ENCODE data around the gene USP2.
A peak's percentile ranks its signal among the peaks of the same experiment; 100 is the strongest.

USP2 gene

GRCh38 chr11:119381181-119381988 lies at the start of gene USP2:
TSS of gene USP2 (minus strand) at chr11:119381690. CDS start at chr11:119373480, 8,210 bp downstream.
- peak; percentile 93 to 97 (median 95) for DNase-seq (ENCODE audit: low read depth in 2 of 3, low spot score in 1 of 3)

GRCh38 chr11:119427279-119427678 lies 45.8 kb upstream of the USP2 start:
- DNase-seq (ENCODE audit: low read depth in 2 of 3, low spot score in 1 of 3): no peak

- no peak for DNase-seq (ENCODE audit: low read depth in 2 of 3, low spot score in 1 of 3)
Measured at GRCh38 chr11:119426142-119426541, 44.7 kb upstream of the USP2 start.

- DNase-seq (ENCODE audit: low read depth in 2 of 3, low spot score in 1 of 3): no peak
Measured at GRCh38 chr11:119424775-119425174, 43.3 kb upstream of the USP2 start.

DNA sequence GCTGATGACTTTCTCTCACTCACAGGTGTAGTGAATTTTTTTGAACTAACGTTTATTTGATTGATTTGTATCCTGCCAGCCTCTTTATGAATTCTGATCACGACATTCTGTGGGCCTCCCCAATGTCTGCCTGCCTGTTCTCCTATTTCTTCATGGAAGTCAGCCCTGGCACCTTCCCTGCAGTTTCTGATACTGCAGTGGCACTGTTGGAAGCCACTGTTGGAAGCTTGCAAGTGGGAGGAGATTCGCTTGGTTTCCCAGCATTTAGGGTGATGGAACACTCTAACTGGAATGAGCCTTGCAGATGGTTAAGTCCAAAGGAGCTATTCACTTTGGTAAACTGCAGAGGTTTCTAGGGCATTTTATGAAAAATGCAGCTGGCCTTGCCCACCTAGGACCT lies 42.8 kb upstream of the USP2 start:
- no peak for DNase-seq (ENCODE audit: low read depth in 2 of 3, low spot score in 1 of 3)

DNA sequence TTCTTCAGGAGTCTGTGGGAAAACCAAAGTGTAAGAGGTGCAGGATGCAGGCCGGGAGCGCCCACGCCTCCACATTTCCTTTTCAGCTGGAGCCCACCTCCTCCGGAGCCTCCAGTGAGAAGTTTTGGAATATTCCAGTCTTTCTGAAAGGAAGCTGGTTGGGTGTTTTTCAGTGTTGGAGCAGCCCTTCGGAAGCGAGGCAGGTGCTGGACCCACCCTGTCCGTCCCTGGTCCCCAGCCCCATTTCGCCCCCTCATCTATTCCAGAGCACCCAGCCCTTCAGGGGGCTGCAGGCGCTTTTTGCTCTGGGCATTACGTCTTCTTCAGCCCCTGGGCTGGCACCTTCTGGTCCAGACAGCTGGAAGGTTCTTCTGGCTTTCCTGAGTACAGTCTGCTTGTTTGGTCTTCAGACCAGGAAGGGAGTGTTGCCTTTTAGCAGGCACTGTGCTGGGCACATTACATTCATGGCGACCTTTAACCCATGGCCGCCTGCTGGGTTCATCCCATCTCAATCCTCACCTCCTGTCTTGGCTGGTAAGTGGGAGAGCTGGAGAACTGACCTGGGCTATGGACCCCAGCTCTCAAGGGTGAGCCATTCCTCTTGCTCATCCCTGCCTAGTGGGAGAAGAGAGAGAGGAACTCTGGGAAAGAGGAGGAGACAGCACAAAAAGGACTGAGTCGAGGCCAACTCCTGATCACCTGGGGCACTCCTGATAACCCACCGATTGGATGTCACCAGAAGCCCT lies 42.2 kb upstream of the USP2 start:
- no peak for DNase-seq (ENCODE audit: low read depth in 2 of 3, low spot score in 1 of 3)

- no peak for DNase-seq (ENCODE audit: low read depth in 2 of 3, low spot score in 1 of 3)
Measured at GRCh38 chr11:119422809-119423508, 41.5 kb upstream of the USP2 start, which contains the start of gene THY1. TSS of gene THY1 (minus strand) at chr11:119423172. CDS start at chr11:119420905, 2,267 bp downstream.

GRCh38 chr11:119421941-119422808 lies 40.7 kb upstream of the USP2 start:
- DNase-seq (ENCODE audit: low read depth in 2 of 3, low spot score in 1 of 3): no peak

DNA sequence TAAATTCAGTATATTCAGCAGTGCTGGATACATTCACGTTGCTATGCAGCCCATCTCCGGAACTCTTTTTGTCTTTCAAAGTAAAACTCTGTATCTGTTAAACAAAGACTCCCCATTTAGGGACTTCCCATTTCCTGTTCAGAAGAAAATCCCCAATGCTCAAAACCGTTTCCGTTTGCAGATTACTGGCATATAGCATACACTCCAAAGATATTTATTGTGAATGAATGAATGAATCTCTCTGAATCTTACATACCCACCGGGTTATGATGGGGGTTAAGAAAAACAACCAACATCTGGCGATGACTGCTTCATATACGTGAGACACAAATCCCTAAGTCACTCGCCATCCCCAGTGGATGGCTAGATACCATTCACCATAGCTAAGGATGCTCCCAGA lies 39.9 kb upstream of the USP2 start:
- no peak for DNase-seq (ENCODE audit: low read depth in 2 of 3, low spot score in 1 of 3)

DNA sequence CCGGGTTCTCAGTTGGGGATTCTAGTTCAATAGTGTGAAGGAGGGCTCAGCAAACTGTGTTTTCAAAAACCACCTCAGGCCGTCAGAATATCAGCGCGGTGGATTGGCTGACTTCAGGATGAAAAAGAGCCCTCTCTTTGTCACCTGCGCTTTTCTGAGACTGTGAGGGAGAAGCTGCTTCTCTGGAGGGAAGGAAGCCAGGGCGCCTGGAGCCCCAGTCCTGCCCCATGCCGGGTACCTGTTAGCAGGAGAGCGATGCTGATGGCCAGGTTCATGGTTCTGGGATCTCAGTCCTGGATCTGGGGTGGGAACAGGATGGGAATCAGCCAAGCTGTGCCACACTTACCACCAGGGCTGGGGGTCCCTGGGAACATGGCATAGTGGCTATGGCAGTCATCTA lies 39.1 kb upstream of the USP2 start:
- DNase-seq (ENCODE audit: low read depth in 2 of 3, low spot score in 1 of 3): no peak

DNA sequence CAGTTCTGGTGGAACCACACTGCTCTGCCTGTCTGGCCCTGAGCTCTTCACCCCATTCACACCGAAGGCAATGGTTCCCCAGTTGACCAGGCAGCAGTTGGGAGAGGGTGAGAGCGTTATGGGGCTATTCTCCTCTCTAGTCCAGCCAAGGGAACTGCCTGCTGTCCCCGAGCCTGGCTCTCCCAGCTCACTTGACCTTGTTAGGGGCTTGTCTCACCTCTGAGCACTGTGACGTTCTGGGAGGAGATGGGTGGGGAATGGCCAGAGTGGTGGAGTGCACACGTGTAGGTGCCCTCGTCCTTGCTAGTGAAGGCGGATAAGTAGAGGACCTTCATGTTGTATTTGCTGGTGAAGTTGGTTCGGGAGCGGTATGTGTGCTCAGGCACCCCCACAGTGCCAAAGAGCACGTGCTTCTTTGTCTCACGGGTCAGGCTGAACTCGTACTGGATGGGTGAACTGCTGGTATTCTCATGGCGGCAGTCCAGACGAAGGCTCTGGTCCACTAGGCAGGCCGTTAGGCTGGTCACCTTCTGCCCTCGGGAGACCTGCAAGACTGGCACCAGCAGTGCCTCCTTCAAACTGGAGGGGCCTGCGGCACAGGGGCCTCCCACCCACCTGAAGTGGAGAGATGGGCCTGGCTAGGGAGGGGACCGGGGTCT lies 38.5 kb upstream of the USP2 start:
- DNase-seq (ENCODE audit: low read depth in 2 of 3, low spot score in 1 of 3): no peak

GRCh38 chr11:119419246-119419645 lies 37.8 kb upstream of the USP2 start:
- no peak for DNase-seq (ENCODE audit: low read depth in 2 of 3, low spot score in 1 of 3)

GRCh38 chr11:119418759-119419158 lies 37.3 kb upstream of the USP2 start:
- DNase-seq (ENCODE audit: low read depth in 2 of 3, low spot score in 1 of 3): no peak

DNA sequence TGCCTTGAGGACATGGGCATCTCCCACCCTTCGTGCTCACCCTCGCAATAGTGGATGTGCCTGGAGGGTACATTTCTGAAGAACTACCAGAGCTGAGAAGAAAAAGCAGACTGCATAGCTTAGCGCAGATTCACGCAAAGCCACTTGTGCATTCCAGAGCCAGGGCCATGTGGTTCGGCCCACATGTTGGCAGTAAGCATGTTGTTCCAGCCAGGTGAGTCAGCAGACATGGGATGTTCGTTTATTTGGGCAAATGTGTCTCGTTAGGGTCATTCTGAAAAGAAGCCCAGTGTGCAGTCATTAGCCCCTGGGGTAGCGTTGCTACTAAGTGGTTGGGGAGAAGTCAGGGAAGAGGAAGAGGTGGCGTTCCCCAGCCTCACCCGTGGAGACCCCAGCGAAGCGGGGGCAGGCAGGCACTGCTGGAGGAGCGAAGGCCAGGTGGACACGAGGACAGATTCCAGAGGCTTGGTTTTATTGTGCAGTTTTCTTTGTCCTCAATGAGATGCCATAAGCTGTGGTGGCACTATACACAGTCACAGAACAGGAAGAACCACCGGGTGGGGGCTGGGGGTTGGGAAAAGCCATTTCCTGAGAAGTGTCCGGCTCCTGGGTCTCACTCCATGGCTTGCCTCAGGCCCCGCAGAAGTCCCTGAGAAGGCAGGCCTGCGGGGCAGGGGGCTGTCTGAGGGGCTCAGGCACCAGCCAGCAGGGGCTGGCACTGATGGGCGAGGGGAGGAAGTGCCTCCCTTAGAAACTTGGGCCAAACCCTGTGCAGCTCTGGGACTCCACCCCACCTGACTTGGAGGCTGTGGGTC lies 36.4 kb upstream of the USP2 start:
- no peak for DNase-seq (ENCODE audit: low read depth in 2 of 3, low spot score in 1 of 3)

DNA sequence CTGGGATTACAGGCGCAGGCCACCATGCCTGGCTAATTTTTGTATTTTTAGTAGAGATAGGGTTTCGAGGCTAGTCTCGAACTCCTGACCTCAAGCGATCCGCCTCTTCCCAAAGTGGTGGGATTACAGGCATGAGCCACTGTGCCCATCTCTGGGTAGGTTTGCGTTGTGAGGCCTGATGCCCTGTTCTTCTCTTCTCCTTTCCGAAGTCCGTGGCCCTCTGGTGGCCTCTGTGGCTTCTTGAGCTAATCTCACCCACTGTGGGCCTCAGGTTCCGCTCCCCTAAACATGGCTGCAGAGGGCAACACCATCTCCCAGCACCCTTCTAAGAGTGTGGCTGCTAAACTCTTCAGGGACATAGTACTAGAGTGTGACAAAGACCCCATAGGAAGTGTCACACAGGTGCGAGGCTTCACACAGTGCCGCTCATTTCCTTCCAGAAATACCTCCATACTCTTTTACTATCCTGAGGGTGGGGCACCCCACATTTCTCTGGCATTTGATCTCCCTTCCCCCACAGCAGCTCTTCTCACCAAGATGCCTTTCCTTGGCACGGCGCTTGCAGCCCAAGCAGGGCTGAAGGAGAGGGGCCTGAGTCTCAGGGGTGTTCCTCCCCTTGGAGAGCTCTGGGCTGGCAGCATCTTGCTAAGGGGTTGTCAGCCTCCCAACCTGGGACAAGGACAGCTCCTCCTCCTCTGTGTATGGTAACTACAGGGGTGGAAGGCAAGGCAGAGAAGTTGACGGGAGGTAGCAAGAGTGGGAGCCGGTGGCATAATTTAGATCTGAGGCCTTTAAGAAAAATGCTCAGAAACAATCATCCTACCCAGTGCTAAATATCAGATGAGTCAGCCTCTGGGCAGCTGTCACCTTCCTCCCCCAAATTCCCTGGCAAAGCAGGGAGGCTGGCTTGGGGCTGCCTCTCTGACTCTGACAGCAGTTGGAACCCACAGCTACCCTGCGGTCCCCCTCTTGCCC lies 35.4 kb upstream of the USP2 start:
- DNase-seq (ENCODE audit: low read depth in 2 of 3, low spot score in 1 of 3): no peak

DNA sequence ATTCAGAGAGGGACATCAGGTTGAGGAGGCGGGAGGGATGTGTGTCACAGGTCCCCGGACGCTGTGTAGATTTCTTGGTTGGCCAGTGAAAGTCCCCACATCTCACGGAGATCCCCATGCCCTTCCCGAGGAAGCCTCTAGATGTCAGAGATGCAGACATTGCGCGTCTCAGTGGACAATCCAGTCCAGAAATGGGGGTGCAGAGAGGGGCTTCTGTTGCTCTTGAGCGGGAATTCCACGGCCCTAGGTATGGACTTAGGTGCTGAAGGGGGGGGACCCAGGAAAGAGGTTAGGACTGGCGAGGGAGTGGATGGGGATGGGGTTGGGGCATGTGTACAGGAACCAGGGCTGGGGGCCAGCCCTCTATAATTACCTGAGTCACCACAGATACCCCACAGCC lies 34.5 kb upstream of the USP2 start:
- DNase-seq (ENCODE audit: low read depth in 2 of 3, low spot score in 1 of 3): no peak

GRCh38 chr11:119415517-119415916 lies 34.0 kb upstream of the USP2 start:
- no peak for DNase-seq (ENCODE audit: low read depth in 2 of 3, low spot score in 1 of 3)

DNA sequence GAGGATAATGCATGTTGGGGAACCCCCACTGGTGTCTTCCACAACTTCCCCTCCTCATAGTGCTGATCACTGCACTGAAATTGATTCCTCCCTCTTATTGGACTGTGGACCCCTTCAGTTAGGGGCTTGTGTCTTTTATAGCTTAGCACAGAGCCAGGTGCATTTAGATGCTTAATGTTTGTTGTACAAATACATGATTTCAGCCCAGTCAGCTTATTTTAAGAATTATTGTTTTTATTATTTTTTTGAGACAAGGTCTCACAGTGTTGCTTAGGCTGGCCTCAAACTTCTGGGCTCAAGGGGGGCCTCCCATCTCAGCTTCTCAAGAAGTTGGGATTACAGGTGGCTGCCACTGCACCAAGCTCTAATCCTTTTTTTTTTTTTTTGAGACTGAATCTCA lies 33.2 kb upstream of the USP2 start:
- DNase-seq (ENCODE audit: low read depth in 2 of 3, low spot score in 1 of 3): no peak
